K562 (cell line): Measurements from ENCODE around the gene HOXA10. TPM values are rescaled to one million over a fixed set of nuclear protein-coding genes. Genes with fewer than 3 reads are reported as not detected.

Source experiments
- ATAC-seq: fragments of 200-7000 bp; cut with Tn5 transposase; 3 replicates; pipeline ENCODE4 v1.9.1; 2020; ENCODE audit warnings: moderate library complexity
- BruUV-seq: library from RNA; stranded (reverse); fragments of 400-500 nt; replicated peaks from 2 replicates; lab custom pipeline; 2021; lab: Mats Ljungman, UMichigan
- CTCF ChIA-PET: fragments of 300-600 bp; formaldehyde crosslinking; extraction: SDS; loops from one replicate; lab custom pipeline; 2021; ENCODE audit warnings: low intra/inter-chr PET ratio; lab: Yijun Ruan, JAX
- POLR2A ChIA-PET: fragments of 300-600, 350-650 bp; sonication (Branson Sonifier 250); formaldehyde crosslinking; extraction: SDS; loops from one replicate; lab custom pipeline; 2021; ENCODE audit warnings: antibody characterized with exemption, inconsistent platforms; lab: Yijun Ruan, JAX
- DNase-seq, 4 experiments: peaks; one replicate each; pipeline versions ENCODE4 v3.0.0 to v3.0.0-alpha.2; 2011 to 2018; ENCODE audit warnings: low spot score in 3 of 4, mixed read lengths in 3 of 4; ENCODE audit errors: extremely low read depth in 1 of 4
- FAIRE-seq: peaks from 2 replicates; lab custom pipeline; 2011; peaks lifted over from hg19 to GRCh38; lab: Jason Lieb, UNC
- H2AFZ ChIP-seq: 2 replicates; pipeline ENCODE4 v1.6.0; 2011; ENCODE audit warnings: low read depth, low read length, control low read depth, inconsistent platforms
- H3K27ac ChIP-seq: fragments of 200-600 bp; 3 replicates; pipeline ENCODE4 v1.8.0; 2011; ENCODE audit warnings: low read depth, mild to moderate bottlenecking, control low read depth, inconsistent platforms, low read length, moderate library complexity, mixed read lengths; ENCODE audit errors: extremely low read depth
- H3K27me3 ChIP-seq, 2 experiments: fragments of 300-600 bp in 1 of 2; 2 replicates in 1 of 2; 3 replicates in 1 of 2; pipeline versions ENCODE4 v1.6.0 to v1.8.0; 2011; ENCODE audit warnings: inconsistent platforms in 2 of 2, low read length in 2 of 2, mild to moderate bottlenecking in 1 of 2, mixed read lengths in 1 of 2, moderate library complexity in 1 of 2; ENCODE audit not compliant: control insufficient read depth in 2 of 2, insufficient read depth in 2 of 2
- H3K36me3 ChIP-seq: fragments of 300-600 bp; 3 replicates; pipeline ENCODE4 v1.8.0; 2011; ENCODE audit warnings: mild to moderate bottlenecking, low read length, inconsistent platforms; ENCODE audit not compliant: control insufficient read depth, insufficient read depth
- H3K4me1 ChIP-seq, 2 experiments: fragments of 200-600 bp in 1 of 2; replicated peaks in 1 of 2; 2 replicates in 1 of 2; 3 replicates in 1 of 2; pipeline versions ENCODE4 v1.5.1 to v1.8.0; 2011; ENCODE audit warnings: inconsistent platforms in 2 of 2, low read length in 2 of 2, mild to moderate bottlenecking in 1 of 2, mixed read lengths in 1 of 2, moderate library complexity in 1 of 2; ENCODE audit not compliant: control insufficient read depth in 2 of 2, insufficient read depth in 2 of 2
- H3K4me2 ChIP-seq: 2 replicates; pipeline ENCODE4 v1.6.1; 2011; ENCODE audit warnings: low read length, control low read depth, inconsistent platforms, mixed read lengths; ENCODE audit not compliant: insufficient read depth
- H3K4me3 ChIP-seq: fragments of 200-600 bp; sonication (generic), shearing (Covaris generic); 2 replicates; pipeline ENCODE4 v1.5.1; 2016; ENCODE audit warnings: control low read depth, inconsistent platforms
- H3K79me2 ChIP-seq: fragments of 200-600 bp; 3 replicates; pipeline ENCODE4 v1.8.0; 2011; ENCODE audit warnings: low read length, inconsistent platforms; ENCODE audit not compliant: control insufficient read depth, insufficient read depth
- H3K9ac ChIP-seq, 2 experiments: 2 replicates each; pipeline versions ENCODE4 v1.6.0 to v1.6.1; 2011; ENCODE audit warnings: low read depth in 2 of 2, low read length in 2 of 2, control low read depth in 1 of 2, inconsistent platforms in 1 of 2, mild to moderate bottlenecking in 1 of 2, mixed read lengths in 1 of 2; ENCODE audit not compliant: insufficient read depth in 1 of 2
- H3K9me1 ChIP-seq: one replicate; pipeline ENCODE4 v1.6.0; 2011; ENCODE audit warnings: inconsistent platforms, mild to moderate bottlenecking, low read length, moderate library complexity; ENCODE audit not compliant: control insufficient read depth, insufficient read depth
- H3K9me3 ChIP-seq: replicated peaks from 2 replicates; pipeline ENCODE4 v1.5.1; 2011; ENCODE audit warnings: low read depth, low read length, inconsistent platforms; ENCODE audit not compliant: control insufficient read depth, insufficient read depth
- H4K20me1 ChIP-seq: replicated peaks from 2 replicates; pipeline ENCODE4 v1.6.1; 2011; ENCODE audit warnings: low read length, inconsistent platforms, mixed read lengths; ENCODE audit not compliant: control insufficient read depth, insufficient read depth
- ARID3A ChIP-seq: IDR thresholded peaks from 2 replicates; pipeline ENCODE4 v1.6.1; 2012; ENCODE audit warnings: low read depth, low read length, improper control_type of control experiment, borderline replicate concordance
- C11orf30 ChIP-seq: fragments of 450-650 bp; IDR thresholded peaks from 2 replicates; pipeline ENCODE4 v1.6.1; 2016; ENCODE audit warnings: low read depth, mild to moderate bottlenecking
- NCOA2 ChIP-seq, 2 experiments: fragments of 450-650 bp; IDR thresholded peaks; 2 replicates each; pipeline ENCODE4 v1.6.1; 2018; ENCODE audit warnings: mild to moderate bottlenecking in 2 of 2, moderate library complexity in 1 of 2; ENCODE audit not compliant: partially characterized antibody in 2 of 2
- RAD51 ChIP-seq: fragments of 450-650 bp; IDR thresholded peaks from 2 replicates; pipeline ENCODE4 v1.7.1; 2016; ENCODE audit warnings: low read depth, mild to moderate bottlenecking, borderline replicate concordance
- RHOXF2B ChIP-seq: fragments of 250-450 bp; sonication (Bioruptor Pico); conservative IDR thresholded peaks from 2 replicates; pipeline ENCODE4 v1.5.1; 2021
- SRSF3 ChIP-seq: fragments of 200-400 bp; formaldehyde crosslinking; IDR thresholded peaks from 2 replicates; pipeline ENCODE4 v1.6.1; 2016; ENCODE audit warnings: mild to moderate bottlenecking, low read length, moderate library complexity; ENCODE audit not compliant: insufficient read depth
- TCF15 ChIP-seq: fragments of 250-450 bp; sonication (Bioruptor Pico); IDR thresholded peaks from 2 replicates; pipeline ENCODE4 v1.8.0; 2022; ENCODE audit warnings: moderate library complexity, mild to moderate bottlenecking, inconsistent platforms
- U2AF1 ChIP-seq: fragments of 200-400 bp; formaldehyde crosslinking; optimal IDR thresholded peaks from 2 replicates; pipeline ENCODE3; 2017; ENCODE audit warnings: mild to moderate bottlenecking, low read depth, low read length, moderate library complexity
- YBX1 ChIP-seq: fragments of 450-650 bp; IDR thresholded peaks from 2 replicates; pipeline ENCODE4 v1.7.1; 2016; ENCODE audit warnings: mild to moderate bottlenecking
- ZNF644 ChIP-seq: fragments of 200-800 bp; sonication (Bioruptor generic); IDR thresholded peaks from 2 replicates; pipeline ENCODE4 v1.6.1; 2016; ENCODE audit warnings: low read depth, missing genetic modification characterization, missing compliant biosample characterization
- WGBS: fragments of 100-300 bp; shearing (Covaris generic); methylation state at CpG from one replicate; pipeline ENCODE4 v1.1.6; 2016; ENCODE audit warnings: low coverage, mixed read lengths; ENCODE audit not compliant: insufficient coverage; ENCODE audit errors: missing lambda C conversion rate; 5-methylcytosine and 5-hydroxymethylcytosine counted together
- in situ Hi-C: fragments of 300-500 bp; cut with MboI; formaldehyde crosslinking; loops from 4 replicates; pipeline ENCODE4 v1.15.0; 2018; ENCODE audit warnings: inconsistent platforms, mixed read lengths
- intact Hi-C: fragments of 100-400 bp; cut with micrococcal nuclease; formaldehyde crosslinking; loops from 2 replicates; pipeline ENCODE4 v1.14.2; 2022
- polyA plus RNA-seq, 8 experiments: library from polyadenylated mRNA; depleted of rRNA in 4 of 8; stranded (reverse) in 5 of 8; unstranded in 3 of 8; fragments of >200 nt; fragmentation: Nextera tagmentation in 2 of 8; fragmentation: Illumina TruSeq in 1 of 8; extraction: Ambion mirVana in 2 of 8; extraction: Trizol in 1 of 8; gene quantifications; 2 replicates each; pipeline versions ENCODE4 v1.2.1 to v1.2.3, GENCODE V29; 2011 to 2014; ENCODE audit warnings: inconsistent platforms in 1 of 8, missing spikeins in 1 of 8
- total RNA-seq, 7 experiments: library from RNA; depleted of rRNA in 6 of 7; stranded (reverse); fragments of >200 nt in 6 of 7; fragmentation: Illumina TruSeq in 2 of 7; extraction: Trizol in 2 of 7; gene quantifications; 2 replicates each; pipeline versions ENCODE4 v1.2.1 to v1.2.3, GENCODE V29; 2011 to 2021; ENCODE audit warnings: low replicate concordance in 1 of 7

The HOXA10 gene
- total and polyA plus RNA-seq, 9 of the 15 experiments (the other 6 are each of a cell fraction or from before 2014, with no cell fraction given): not detected

- FAIRE-seq (no peak), ATAC-seq (no peak), DNase-seq (no peak)
- TF ChIP-seq RHOXF2B (CRISPR knock-in tag) (no peak), ZNF644 (no peak), C11orf30 (no peak), NCOA2 (IDR thresholded peaks at IDR 0.05; ENCODE audit: partially characterized antibody in 2 of 2) (no peak), U2AF1 (no peak), YBX1 (no peak), ARID3A (no peak), RAD51 (no peak), TCF15 (CRISPR knock-in tag) (no peak), SRSF3 (no peak)
- BruUV-seq: no TSS peak
- ChIA-PET CTCF (no interaction called here), POLR2A (interaction anchor here (0.6 kb wide), 1 partner anchor 510 kb away, joined by 4 read pairs; no protein-coding TSS in a partner anchor)
- Histone ChIP-seq H4K20me1 (no peaks in the 10 kb centered on the region), H3K27ac (no peak overlapping the region), H3K4me3 (no peak overlapping the region), H3K36me3 (no peaks in the 10 kb centered on the region), H3K4me1 (peaks cover 0 to 18% of the 10 kb centered on the region in 2 experiments; a peak in 2 of 5 replicates), H3K27me3 (peaks cover 20 to 83% of the 10 kb centered on the region in 2 experiments; a peak in 4 of 5 replicates), H3K9ac (no peak overlapping the region), H3K4me2 (no peak overlapping the region), H3K79me2 (no peaks in the 10 kb centered on the region), H2AFZ (no peak overlapping the region), H3K9me1 (no peaks in the 10 kb centered on the region), H3K9me3 (no peaks in the 10 kb centered on the region)
- intact Hi-C loops (no loop called here), in situ Hi-C loops (loop anchor here (25.0 kb wide), 3 partner anchors 645 to 1270 kb away; no protein-coding TSS in a partner anchor)
- 14% methylated on average over 28 of the region's 30 CpGs for WGBS
Measured at GRCh38 chr7:27156916-27157701, 17.0 kb downstream of the HOXA10 start.
